ENCODE data around the gene PLPP1.

PLPP1 gene

GRCh38 chr5:55456216-55456895, 78.4 kb downstream of the PLPP1 start:
- TF ChIP-seq CTCF (IDR thresholded peaks at IDR 0.05; ENCODE audit: low read depth, low read length), result no peak
- H3K4me3 ChIP-seq (replicated peaks in 1 of 2; ENCODE audit: low read depth in 2 of 2, low read length in 2 of 2), result no peak overlapping the region
- peak in 1 of 2 donors; percentile 74 for DNase-seq (ENCODE audit: low read depth in 2 of 2)

GRCh38 chr5:55454282-55454681, 80.5 kb downstream of the PLPP1 start:
- peak in 1 of 2 donors; percentile 42 for DNase-seq (ENCODE audit: low read depth in 2 of 2)
- H3K4me3 ChIP-seq (replicated peaks in 1 of 2; ENCODE audit: low read depth in 2 of 2, low read length in 2 of 2), result no peak overlapping the region
- TF ChIP-seq CTCF (IDR thresholded peaks at IDR 0.05; ENCODE audit: low read depth, low read length), result no peak

- no peak for TF ChIP-seq CTCF (IDR thresholded peaks at IDR 0.05; ENCODE audit: low read depth, low read length)
- no peak overlapping the region for H3K4me3 ChIP-seq (replicated peaks in 1 of 2; ENCODE audit: low read depth in 2 of 2, low read length in 2 of 2)
- no peak for DNase-seq (ENCODE audit: low read depth in 2 of 2)
Observed at GRCh38 chr5:55453211-55453610, 81.6 kb downstream of the PLPP1 start.

GRCh38 chr5:55451976-55452375, 82.8 kb downstream of the PLPP1 start:
- no peak overlapping the region for H3K4me3 ChIP-seq (replicated peaks in 1 of 2; ENCODE audit: low read depth in 2 of 2, low read length in 2 of 2)
- TF ChIP-seq CTCF (IDR thresholded peaks at IDR 0.05; ENCODE audit: low read depth, low read length), result no peak
- DNase-seq (ENCODE audit: low read depth in 2 of 2), result no peak

GRCh38 chr5:55450050-55450765, 84.6 kb downstream of the PLPP1 start:
- no peak for TF ChIP-seq CTCF (IDR thresholded peaks at IDR 0.05; ENCODE audit: low read depth, low read length)
- no peak overlapping the region for H3K4me3 ChIP-seq (replicated peaks in 1 of 2; ENCODE audit: low read depth in 2 of 2, low read length in 2 of 2)
- peak; percentile 32 to 66 for DNase-seq (ENCODE audit: low read depth in 2 of 2)

- no peak for TF ChIP-seq CTCF (IDR thresholded peaks at IDR 0.05; ENCODE audit: low read depth, low read length)
- H3K4me3 ChIP-seq (replicated peaks in 1 of 2; ENCODE audit: low read depth in 2 of 2, low read length in 2 of 2), result no peak overlapping the region
- DNase-seq (ENCODE audit: low read depth in 2 of 2), result no peak
Observed at GRCh38 chr5:55446640-55447351, 88.0 kb downstream of the PLPP1 start.
